AG20443 (cell line): ENCODE measurements around the gene SPTBN1.
"Not testable (repeated sequence)": the region's sequence is repeated elsewhere in the genome, so short reads cannot be mapped to it uniquely, and the experiment has no call there.

Experiments used
- DNase-seq: peaks from one replicate; pipeline ENCODE4 v3.0.0; 2012; ENCODE audit warnings: low spot score, mixed read lengths

Gene SPTBN1

DNA sequence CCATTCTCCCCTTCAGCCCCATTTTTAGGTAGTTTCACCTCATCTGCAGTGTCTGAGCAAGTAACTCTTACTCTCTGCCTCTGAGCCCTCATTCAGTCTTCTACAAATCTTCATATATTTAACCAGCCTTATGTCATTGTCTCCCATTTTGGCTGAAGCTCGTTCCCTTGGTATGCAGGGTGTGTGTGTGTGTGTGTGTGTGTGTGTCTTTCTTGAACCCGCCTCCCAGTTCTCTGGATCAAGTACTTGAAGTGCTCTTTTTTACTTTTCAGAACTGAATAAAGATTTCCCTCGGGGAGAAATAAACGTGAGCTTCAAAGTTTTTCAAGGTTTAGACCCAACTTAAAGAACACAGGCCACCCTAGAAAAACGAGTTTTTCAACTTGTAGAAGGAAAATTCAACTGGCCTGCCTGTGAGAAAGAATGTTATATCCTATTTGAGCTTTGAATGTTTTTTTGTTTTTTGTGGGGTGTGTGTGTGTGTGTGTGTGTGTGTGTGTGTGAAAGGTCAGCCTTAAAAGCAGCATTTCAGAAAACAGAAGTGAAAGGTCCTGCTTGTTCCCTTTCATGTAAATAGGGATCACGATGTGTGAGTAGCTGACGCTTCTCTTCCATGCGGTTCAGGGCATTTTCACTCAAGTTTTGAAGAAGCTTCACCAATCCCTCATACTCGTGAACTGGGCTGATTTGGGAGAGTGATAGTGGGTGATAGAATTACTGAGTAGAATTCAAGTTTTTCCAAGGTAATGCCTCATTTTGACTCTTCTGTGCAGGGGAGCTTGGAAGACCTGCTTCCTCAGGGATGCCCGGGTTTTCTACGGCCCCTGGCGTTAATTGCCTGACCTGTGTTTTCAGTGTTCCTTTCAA is 216.7 kb downstream of the SPTBN1 start:
- no peak for DNase-seq

DNA sequence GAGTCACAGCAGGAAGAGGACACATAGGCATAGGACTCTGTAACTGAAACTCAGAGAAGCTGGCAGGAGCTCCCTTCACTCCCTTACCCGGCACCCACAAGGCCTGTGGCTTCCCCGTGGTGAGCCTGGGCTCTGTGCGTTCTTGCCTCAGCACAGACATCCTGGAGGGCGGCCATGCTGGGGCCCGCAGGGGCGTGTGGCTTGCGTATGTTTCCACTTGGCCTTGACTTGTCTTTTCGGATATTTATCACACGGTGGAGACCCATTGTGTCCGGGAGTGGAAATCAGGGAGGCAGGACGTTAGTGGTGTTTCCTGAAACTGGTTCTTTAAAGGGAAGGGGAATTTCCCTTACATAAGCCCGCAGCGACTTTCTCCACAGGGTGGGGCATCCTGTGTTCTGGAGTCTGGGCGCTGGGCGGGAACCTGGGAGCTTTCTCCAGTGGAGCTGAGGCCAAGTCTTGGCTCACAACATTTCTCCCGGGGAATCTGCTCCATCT is 217.4 kb downstream of the SPTBN1 start:
- peak; percentile 64 for DNase-seq

DNA sequence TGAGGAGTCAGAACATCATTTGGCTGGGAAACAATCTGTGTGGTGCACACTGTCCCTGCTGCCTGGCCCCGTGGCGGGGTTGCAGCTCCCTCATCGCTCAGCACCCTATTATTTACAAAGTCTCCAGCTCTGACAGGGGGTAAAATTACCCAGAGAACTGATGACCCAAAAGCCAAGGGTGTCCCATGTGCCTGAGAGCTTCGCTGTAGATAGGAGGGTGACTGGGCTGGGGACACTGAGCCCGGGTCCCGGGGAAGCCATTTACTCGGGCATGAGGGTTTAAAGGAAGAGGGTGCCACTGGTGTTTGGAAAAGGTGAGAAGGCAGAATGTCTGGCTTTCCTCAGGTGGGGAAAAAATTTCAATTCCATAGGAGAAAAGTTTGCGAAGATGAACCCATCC is 219.2 kb downstream of the SPTBN1 start:
- no peak for DNase-seq

DNA sequence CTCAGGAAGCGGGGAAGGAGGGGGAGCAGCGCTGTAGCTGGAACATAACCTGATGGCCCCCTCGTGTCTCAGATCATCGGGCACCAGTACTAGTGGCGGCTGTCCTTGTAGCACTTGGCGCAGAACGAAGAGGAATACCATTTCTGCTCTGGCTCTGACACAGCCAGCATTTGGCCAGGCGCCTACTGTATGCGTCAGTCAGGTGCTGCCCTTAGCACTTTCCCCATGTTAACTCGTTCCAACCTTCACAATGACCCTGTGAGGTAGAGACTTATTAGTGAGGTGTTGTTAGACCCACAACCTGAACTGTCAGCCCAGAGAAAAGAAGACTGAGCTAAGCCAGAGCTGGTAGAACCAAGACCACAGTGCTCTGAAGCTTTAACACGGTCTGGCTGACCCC is 219.6 kb downstream of the SPTBN1 start:
- DNase-seq, result no peak

DNA sequence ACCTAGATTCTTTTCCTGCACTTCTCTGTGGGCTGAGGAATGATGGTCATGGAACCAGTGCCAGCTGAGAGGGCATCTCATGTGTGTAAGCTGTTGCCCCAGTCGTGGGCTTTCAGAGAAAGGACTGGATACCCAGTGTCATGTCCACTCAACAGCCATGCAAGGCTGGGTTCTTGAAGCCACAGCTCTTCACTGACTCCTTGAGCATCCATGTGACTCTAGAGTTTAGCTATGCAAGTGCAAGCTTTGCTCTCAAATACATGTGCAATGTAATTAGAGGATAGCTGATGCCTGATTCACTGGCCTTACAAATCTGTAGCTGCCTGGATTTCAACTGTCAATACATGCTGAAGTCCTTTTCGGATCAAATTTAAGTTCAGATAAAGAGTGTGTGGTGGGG is 220.5 kb downstream of the SPTBN1 start:
- DNase-seq, result peak; percentile 59

DNA sequence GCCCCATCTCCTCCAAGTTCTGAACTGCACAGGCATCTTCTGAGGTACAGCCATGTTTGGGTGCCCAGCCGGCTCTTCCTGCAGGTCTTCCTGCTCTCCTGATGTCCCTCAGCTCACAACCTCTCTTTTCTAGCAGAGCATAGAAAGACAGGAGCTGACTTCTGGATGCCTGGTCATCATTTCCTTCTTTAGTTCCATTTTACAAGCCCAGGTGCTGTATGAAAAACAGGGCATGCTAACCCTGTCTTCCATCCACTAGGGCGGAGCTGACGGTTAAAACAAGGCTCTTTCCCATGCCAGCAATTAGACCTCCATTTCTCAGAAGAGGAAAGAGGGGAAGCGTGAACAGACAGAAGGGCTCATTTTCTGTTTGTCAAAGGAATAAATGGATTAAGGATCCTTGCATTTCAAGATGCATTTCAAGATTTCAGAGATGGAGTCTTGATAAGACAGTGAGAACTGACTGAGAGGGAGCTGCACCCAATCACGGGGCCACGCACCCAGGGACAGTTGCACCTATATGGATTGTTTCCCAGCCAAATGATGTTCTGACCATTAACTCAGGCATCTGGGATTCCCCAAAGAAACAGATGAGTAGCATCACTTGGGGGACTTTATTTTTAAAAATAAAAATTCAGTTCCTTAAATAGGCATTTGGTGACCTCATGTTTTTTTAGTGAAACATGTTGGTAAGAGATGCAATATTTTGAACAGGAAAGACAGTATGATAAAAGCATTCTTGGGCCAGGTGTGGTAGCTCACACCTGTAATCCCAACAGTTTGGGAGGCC is 221.5 kb downstream of the SPTBN1 start:
- DNase-seq, result no peak

DNA sequence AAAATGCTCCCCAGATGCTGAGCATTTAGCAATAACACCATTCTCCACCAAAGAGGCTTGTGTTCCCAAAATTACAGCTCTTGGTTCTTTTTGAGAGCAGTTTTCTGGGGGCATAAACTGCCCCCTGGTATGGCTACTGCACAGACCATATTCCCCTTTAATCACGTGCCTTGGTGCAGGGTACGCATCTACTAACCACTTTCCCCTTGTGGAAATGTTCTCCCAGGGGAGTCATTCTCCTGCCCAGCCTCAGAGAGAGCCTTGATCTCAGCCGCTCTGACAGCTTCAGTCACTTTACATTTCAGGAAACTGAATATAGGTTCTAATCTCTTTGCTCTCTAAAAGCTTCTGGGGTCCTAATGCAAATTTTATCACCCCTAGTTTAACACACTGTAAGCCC is 222.6 kb downstream of the SPTBN1 start:
- no peak for DNase-seq

DNA sequence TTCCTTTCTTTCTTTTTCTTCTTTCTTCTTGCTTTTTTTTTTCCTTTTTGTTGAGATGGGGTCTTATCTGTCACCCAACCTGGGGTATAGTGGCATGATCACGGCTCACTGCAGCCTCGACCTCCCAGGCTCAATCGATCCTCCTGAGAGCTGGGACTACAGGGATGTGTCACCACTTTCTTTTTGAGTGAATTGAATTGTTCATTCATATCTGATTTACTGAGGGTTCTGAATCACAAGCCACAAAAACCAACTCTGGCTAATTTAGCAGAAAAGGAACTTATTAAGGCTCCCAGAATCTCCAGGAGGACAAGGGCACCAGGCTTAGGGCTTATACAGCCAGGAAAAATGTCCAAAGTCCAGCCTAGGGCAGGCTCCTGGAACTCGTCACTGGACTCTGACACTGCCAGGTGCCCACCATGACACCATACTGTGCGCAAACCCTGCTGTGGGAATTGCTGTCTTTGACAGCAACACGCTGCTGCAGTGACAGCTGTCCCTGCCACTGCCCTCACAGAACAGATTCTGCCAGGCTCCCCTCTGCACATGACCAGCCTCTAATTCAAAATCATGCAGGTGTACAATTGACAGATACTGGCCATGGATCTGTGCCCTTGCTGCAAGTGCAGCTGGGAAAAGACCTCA is 224.4 kb downstream of the SPTBN1 start:
- DNase-seq, result peak; percentile 45

DNA sequence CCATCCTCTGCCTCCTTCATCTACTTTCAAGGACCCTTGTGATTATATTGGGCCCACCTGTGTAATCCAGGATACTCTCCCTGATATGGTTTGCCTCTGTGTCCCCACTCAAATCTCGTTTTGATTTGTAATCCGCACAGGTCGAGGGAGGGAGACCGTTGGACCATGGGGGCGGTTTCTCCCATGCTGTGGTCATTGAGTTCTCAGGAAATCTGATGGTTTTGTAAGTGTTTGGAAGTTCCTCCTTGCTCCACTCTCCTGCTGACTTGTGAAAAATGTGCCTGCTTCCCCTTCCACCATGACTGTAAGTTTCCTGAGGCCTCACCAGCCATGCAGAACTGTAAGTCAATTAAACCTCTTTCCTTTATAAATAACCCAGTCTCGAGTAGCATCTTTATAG is 225.3 kb downstream of the SPTBN1 start:
- DNase-seq, result no peak

DNA sequence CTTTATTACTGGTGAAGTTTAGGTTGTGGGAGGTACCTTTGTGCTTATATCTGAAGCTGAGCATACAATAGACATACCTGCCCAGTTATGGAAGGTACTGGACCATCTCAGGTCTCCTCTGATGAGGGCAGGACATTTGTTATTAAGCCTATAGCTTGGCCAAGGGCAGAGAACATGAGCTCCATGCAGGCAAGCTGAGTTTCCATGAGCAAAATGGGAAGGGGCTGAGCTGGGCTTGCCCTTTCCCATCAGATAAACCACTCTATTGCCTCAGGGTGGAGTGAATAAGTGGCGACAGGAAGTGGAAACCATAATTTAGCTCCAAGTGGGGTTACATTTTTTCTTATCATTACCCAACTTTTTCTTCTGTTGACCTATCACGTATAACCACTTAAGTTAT is 227.5 kb downstream of the SPTBN1 start:
- no peak for DNase-seq

DNA sequence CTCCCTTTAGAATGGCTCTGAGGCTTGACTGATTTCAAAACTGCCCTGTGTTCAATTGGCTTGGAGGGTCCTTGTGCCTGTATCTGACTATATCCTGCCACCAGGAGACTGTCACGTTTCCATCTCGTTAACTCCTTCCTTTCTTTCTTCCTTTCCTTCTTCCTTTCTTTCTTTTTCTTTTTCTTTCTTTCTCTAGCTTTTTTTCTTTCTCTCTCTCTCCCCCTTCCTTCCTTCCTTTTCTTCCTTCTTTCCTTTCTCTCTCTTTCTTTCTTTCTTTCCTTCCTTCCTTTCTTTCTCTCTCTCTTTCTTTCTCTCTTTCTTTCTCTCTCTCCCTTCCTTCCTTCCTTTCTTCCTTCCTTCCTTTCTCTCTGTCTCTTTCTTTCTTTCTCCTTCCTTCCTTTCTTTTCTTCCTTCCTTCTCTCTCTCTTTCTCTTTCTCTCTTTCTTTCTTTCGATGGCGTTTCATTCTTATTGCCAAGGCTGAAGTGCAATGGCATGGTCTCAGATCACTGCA is 229.2 kb downstream of the SPTBN1 start:
- no peak for DNase-seq

DNA sequence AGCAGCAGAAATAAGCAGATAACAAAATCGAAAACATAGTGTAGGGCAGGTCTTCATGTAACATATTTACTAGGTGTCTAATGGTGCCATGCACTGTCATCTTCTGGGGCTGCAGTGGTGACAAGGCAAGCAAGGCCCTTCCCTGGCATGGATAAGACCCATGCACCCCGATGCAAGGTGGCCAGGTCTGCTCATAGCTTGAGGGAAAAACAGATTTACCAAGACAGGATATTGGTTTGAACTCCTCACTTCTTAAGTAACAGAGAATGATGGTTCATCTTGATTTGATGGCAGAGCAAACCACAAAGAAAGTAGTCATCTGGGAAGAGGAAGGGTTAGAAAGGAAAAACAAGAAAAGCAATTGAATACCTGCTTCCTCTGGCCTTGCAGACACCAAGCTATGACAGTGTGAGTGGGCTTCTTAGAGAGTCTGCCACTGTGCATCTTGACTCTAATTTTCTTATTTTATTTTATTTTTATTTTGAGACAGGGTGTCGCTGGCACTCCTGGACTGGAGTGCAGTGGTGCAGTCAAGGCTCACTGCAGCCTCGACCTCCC is 231.5 kb downstream of the SPTBN1 start:
- DNase-seq, result no peak

DNA sequence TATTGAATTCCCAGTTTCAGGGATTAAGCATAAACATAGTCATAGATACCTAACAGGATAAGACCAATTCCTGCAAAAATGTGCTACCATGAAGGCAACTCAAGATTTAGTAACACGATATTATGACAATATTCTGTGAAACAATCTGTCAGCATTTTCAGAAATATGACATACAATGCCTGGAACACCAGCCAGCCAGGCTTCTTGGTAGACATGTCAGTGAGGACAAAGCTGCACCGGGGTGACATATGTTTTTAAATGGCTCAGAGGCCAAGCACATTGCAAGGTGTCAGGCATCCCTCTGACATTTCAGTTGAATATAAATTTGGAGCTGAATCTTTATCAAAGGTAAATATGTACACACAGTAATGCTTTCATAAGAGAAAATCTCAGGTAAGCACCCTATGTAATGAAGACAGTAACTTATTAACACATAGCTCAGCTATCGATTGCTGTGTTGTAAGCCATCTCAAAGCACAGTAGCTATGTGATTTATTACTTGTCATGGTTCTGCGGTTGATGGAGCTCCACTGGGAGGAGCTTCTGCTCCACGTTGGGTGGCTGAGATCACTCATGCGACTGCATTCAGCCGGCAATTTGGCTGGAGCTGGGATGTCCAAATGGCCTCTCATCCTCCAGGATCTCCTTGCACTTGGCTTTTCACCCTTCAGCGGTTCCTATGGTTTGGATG is 235.5 kb downstream of the SPTBN1 start:
- DNase-seq, result no peak

DNA sequence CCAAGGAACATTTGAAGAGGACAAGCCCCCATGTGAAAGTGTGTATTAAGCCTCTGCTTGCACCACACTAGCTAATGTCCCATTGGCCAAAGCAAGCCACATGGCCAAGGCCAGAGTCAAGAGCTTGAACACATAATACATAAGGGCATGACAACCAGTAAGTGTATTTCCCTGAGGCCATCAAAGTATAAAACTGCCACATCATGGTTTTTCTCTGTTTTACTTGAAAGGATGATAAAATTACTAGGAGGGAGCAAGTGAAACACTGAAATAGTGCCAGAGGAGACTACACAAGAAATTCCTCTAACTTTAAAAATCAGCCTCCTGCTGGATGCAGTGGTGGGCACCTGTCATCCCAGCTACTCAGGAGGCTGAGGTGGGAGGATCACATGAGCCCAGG is 236.4 kb downstream of the SPTBN1 start:
- no peak for DNase-seq

DNA sequence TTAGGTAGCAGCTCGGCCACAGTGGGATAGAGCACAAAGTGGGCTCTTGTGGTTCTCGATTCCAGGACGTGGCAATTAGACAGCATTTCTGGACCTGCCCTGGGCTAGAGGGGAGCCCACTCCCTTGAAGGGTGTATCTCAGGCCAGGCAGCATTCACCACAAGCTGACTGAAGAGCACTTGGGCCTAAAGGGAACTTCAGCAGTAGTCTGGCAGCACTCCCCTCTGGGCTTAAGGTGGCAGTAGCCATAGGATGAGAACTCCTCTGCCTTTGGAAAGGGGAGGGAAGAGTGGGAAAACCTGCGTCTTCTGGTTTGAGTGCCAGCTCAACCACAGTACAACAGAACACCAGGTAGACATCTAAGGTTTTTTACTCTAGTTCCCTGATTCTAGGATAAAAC is 239.3 kb downstream of the SPTBN1 start:
- no peak for DNase-seq

DNA sequence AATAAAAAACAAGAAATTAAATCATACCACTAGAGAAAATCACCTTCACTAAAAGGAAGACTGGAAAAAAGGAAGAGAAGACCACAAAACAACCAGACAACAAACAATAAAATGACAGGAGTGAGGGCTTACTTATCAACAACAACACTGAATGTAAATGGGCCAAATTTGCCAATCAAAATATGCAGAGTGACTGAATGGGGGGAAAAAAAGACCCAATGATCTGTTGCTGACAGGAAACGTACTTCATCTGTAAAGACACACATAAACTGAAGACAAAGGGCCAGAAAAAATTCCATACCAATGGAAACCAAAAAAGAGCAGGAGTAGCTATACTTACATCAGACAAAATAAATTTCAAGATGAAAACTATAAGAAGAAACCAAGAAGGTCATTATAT is 241.8 kb downstream of the SPTBN1 start:
- no peak for DNase-seq

DNA sequence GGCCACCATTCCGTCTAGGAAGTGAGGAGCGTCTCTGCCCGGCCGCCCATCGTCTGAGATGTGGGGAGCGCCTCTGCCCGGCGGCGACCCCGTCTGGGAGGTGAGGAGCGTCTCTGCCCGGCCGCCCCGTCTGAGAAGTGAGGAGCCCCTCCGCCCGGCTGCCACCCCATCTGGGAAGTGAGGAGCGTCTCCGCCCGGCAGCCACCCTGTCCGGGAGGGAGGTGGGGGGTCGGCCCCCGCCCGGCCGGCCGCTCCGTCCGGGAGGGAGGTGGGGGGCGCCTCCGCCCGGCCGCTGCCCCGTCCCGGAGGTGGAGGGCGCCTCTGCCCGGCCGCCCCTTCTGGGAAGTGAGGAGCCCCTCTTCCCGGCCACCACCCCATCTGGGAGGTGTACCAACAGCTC is 242.8 kb downstream of the SPTBN1 start:
- DNase-seq, result not testable (repeated sequence)

DNA sequence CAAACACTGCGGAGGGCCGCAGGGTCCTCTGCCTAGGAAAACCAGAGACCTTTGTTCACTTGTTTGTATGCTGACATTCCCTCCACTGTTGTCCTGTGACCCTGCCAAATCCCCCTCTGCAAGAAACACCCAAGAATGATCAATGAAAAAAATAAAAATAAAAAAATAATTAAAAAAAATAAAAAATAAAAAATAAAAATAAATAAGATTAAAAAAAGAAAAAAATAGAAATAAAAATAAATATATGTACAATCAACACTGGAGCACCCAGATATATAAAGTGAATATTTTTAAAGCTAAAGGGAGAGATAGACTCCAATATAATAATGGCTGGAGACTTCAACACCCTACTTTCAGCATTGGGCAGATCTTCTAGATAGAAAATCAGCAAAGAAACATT is 243.5 kb downstream of the SPTBN1 start:
- no peak for DNase-seq

DNA sequence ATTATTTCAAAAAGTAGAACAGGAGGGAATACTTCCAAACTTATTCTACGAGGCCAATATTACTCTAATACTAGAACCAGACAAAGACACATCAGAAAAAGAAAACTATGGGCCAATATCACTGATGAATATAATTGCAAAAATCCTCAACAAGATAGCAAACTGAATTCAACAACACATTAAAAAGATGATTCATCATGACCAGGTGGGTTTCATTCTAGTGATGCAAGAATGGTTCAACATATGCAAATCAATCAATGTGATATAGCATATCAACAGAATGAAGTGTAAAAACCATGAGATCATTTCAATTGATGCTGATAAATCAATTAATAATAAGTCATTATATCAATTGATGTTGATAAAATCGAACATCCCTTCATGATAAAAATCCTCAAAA is 244.9 kb downstream of the SPTBN1 start:
- DNase-seq, result no peak

DNA sequence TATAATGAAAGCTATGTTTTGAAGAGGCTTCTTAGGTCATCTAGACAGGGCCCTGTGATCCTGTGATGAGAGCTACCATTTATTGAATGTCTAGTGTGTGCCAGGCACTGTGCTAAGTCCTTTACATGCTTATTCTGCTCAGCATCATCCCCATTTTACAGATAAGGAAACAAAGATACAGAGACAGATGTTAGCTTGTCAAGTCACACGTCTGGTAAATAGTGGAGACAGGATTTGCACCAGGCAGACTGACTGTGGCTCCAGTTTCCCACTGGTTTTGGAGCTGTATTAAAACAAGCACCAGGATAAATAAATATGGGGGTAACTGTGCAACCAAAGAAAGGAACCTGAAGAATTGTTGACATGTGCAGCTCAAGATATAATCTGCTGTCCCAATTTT is 248.1 kb downstream of the SPTBN1 start:
- no peak for DNase-seq
